ENCODE results near the gene APLP2. TPM values are rescaled to one million over a fixed set of nuclear protein-coding genes. Genes with fewer than 3 reads are reported as not detected.

APLP2 gene
- total RNA-seq, 6 donors from 2014 or later = 249 to 939 (median 653) TPM

- no peaks in the 10 kb centered on the region for H3K9me3 ChIP-seq
- H3K4me1 ChIP-seq = no peaks in the 10 kb centered on the region
- TF ChIP-seq EP300 (IDR thresholded peaks at IDR 0.05) (no peak), POLR2A (IDR thresholded peaks at IDR 0.05) (no peak), POLR2AphosphoS5 (IDR thresholded peaks at IDR 0.05) (no peak), CTCF (IDR thresholded peaks at IDR 0.05) (no peak)
- ATAC-seq (ENCODE audit: low FRiP score in 2 of 2) (no peak), DNase-seq (peak in 1 of 2 donors; percentile 80)
- no peak overlapping the region for H3K4me3 ChIP-seq
- H3K36me3 ChIP-seq = no peaks in the 10 kb centered on the region
- H3K27me3 ChIP-seq = no peaks in the 10 kb centered on the region
- 90 to 94% methylated on average over 37 to 44 of the region's 44 CpGs for WGBS, 2 donors
- H3K27ac ChIP-seq = no peak overlapping the region
These were observed 36.8 kb upstream of the APLP2 start for GRCh38 chr11:130032931-130033330.

GRCh38 chr11:130034236-130034635, 35.5 kb upstream of the APLP2 start:
- ATAC-seq (ENCODE audit: low FRiP score in 2 of 2) (no peak), DNase-seq (no peak)
- Histone ChIP-seq H3K9me3 (no peaks in the 10 kb centered on the region), H3K4me1 (no peaks in the 10 kb centered on the region), H3K4me3 (no peak overlapping the region), H3K36me3 (no peaks in the 10 kb centered on the region), H3K27me3 (no peaks in the 10 kb centered on the region), H3K27ac (no peak overlapping the region)
- TF ChIP-seq CTCF (IDR thresholded peaks at IDR 0.05) (no peak), EP300 (IDR thresholded peaks at IDR 0.05) (no peak), POLR2AphosphoS5 (IDR thresholded peaks at IDR 0.05) (no peak), POLR2A (IDR thresholded peaks at IDR 0.05) (no peak)

GRCh38 chr11:130037058-130037457, 32.6 kb upstream of the APLP2 start:
- DNase-seq (no peak), ATAC-seq (ENCODE audit: low FRiP score in 2 of 2) (peak in 1 of 2 donors; percentile 55)
- Histone ChIP-seq H3K36me3 (no peaks in the 10 kb centered on the region), H3K4me1 (peaks cover 0 to 3% (median 0%) of the 10 kb centered on the region in 4 donors), H3K27me3 (no peaks in the 10 kb centered on the region), H3K27ac (no peak overlapping the region), H3K9me3 (no peaks in the 10 kb centered on the region), H3K4me3 (no peak overlapping the region)
- TF ChIP-seq EP300 (IDR thresholded peaks at IDR 0.05) (no peak), POLR2A (IDR thresholded peaks at IDR 0.05) (no peak), CTCF (IDR thresholded peaks at IDR 0.05) (no peak), POLR2AphosphoS5 (IDR thresholded peaks at IDR 0.05) (no peak)
- 81 to 83% methylated on average over 3 of the region's 3 CpGs for WGBS, 2 donors

GRCh38 chr11:130037881-130038585, 31.7 kb upstream of the APLP2 start:
- H3K27me3 ChIP-seq = no peaks in the 10 kb centered on the region
- no peak overlapping the region for H3K4me3 ChIP-seq
- DNase-seq = no peak
- no peak overlapping the region for H3K27ac ChIP-seq
- 59 to 67% methylated on average over 7 of the region's 7 CpGs for WGBS, 2 donors
- TF ChIP-seq EP300 (IDR thresholded peaks at IDR 0.05) = no peak
- TF ChIP-seq POLR2A (IDR thresholded peaks at IDR 0.05) = no peak
- TF ChIP-seq CTCF (IDR thresholded peaks at IDR 0.05) = no peak
- peaks cover 0 to 7% (median 2%) of the 10 kb centered on the region in 4 donors for H3K4me1 ChIP-seq
- H3K9me3 ChIP-seq = no peaks in the 10 kb centered on the region
- H3K36me3 ChIP-seq = no peaks in the 10 kb centered on the region
- no peak for ATAC-seq (ENCODE audit: low FRiP score in 2 of 2)
